HuH-7 (cell line): ENCODE measurements around the gene MYO1B.
A peak's percentile ranks its signal among the peaks of the same experiment; 100 is the strongest.

Experiments used
- DNase-seq: peaks from one replicate; pipeline ENCODE4 v3.0.0; 2011; ENCODE audit warnings: low spot score

The MYO1B gene

GRCh38 chr2:191262436-191262835 is 17.2 kb downstream of the MYO1B start:
- DNase-seq, result no peak

- peak; percentile 12 for DNase-seq
Measured at GRCh38 chr2:191263050-191263449, 17.8 kb downstream of the MYO1B start.

GRCh38 chr2:191264647-191265081 is 19.5 kb downstream of the MYO1B start:
- DNase-seq, result no peak

GRCh38 chr2:191265311-191266170 is 20.3 kb downstream of the MYO1B start:
- DNase-seq, result no peak

- no peak for DNase-seq
Measured at GRCh38 chr2:191266201-191266600, 21.0 kb downstream of the MYO1B start.

GRCh38 chr2:191268596-191268995 is 23.4 kb downstream of the MYO1B start:
- no peak for DNase-seq

- DNase-seq, result no peak
Measured at GRCh38 chr2:191270306-191271161, 25.3 kb downstream of the MYO1B start.

GRCh38 chr2:191272064-191272463 is 26.9 kb downstream of the MYO1B start:
- no peak for DNase-seq

GRCh38 chr2:191274413-191274815 is 29.2 kb downstream of the MYO1B start:
- no peak for DNase-seq

GRCh38 chr2:191276792-191277465 is 31.7 kb downstream of the MYO1B start:
- no peak for DNase-seq

GRCh38 chr2:191280290-191280689 is 35.1 kb downstream of the MYO1B start:
- no peak for DNase-seq

GRCh38 chr2:191280834-191281756 is 35.9 kb downstream of the MYO1B start:
- DNase-seq, result no peak

GRCh38 chr2:191285252-191285651 is 40.0 kb downstream of the MYO1B start:
- no peak for DNase-seq

- no peak for DNase-seq
Measured at GRCh38 chr2:191287820-191288219, 42.6 kb downstream of the MYO1B start.

GRCh38 chr2:191289049-191289448 is 43.8 kb downstream of the MYO1B start:
- no peak for DNase-seq

- DNase-seq, result no peak
Measured at GRCh38 chr2:191291471-191291870, 46.3 kb downstream of the MYO1B start.

GRCh38 chr2:191292869-191293268 is 47.7 kb downstream of the MYO1B start:
- DNase-seq, result no peak

GRCh38 chr2:191295088-191295487 is 49.9 kb downstream of the MYO1B start:
- no peak for DNase-seq

- no peak for DNase-seq
Measured at GRCh38 chr2:191296083-191297006, 51.1 kb downstream of the MYO1B start.

- DNase-seq, result no peak
Measured at GRCh38 chr2:191297033-191297432, 51.8 kb downstream of the MYO1B start.
